AG04450 (cell line): Measurements from ENCODE around the gene LARGE1. TPM values are rescaled to one million over a fixed set of nuclear protein-coding genes. Genes with fewer than 3 reads are reported as not detected.

Experiments
- CTCF ChIA-PET: fragments of 300-600, 350-600 bp; formaldehyde crosslinking; extraction: SDS; loops from one replicate; lab custom pipeline; 2022; ENCODE audit warnings: antibody characterized with exemption, inconsistent platforms; lab: Charles Lee
- POLR2A ChIA-PET: fragments of 350-600 bp; formaldehyde crosslinking; extraction: SDS; loops from one replicate; lab custom pipeline; 2021; ENCODE audit warnings: antibody characterized with exemption, inconsistent platforms; lab: Yijun Ruan, JAX
- DNase-seq: peaks from one replicate; pipeline ENCODE4 v3.0.0-alpha.2; 2011; ENCODE audit warnings: low read depth, low spot score
- H3K27ac ChIP-seq: one replicate; pipeline ENCODE4 v1.5.1; 2012; ENCODE audit warnings: low read depth, low read length, control low read depth
- H3K27me3 ChIP-seq: one replicate; pipeline ENCODE4 v1.6.0; 2012; ENCODE audit warnings: low read length; ENCODE audit not compliant: control insufficient read depth, insufficient read depth
- H3K4me3 ChIP-seq: 2 replicates; pipeline ENCODE4 v1.5.1; 2011; ENCODE audit warnings: mild to moderate bottlenecking, low read depth, low read length, control low read depth
- H3K9me3 ChIP-seq: 2 replicates; pipeline ENCODE4 v1.5.1; 2012; ENCODE audit warnings: low read length; ENCODE audit not compliant: control insufficient read depth, insufficient read depth
- CTCF ChIP-seq: IDR thresholded peaks from 2 replicates; pipeline ENCODE4 v1.5.1; 2011; ENCODE audit warnings: low read depth, low read length, control low read depth, inconsistent platforms
- polyA plus RNA-seq: library from polyadenylated mRNA; depleted of rRNA; stranded (reverse); fragments of >200 nt; gene quantifications from 2 replicates; pipeline ENCODE4 v1.2.3, GENCODE V29; 2011

LARGE1 gene
- polyA plus RNA-seq, 1 experiment = 8.4 TPM

GRCh38 chr22:33329398-33329797 lies 590.9 kb downstream of the LARGE1 start:
- POLR2A ChIA-PET = no interaction called here
- CTCF ChIA-PET = interaction anchor here (1.2 kb wide), 1 partner anchor 28 kb away, joined by 6 read pairs; no protein-coding TSS in a partner anchor
- no peak for DNase-seq
- Histone ChIP-seq H3K27ac (no peak overlapping the region), H3K9me3 (peaks cover 3% of the 10 kb centered on the region; the same call in 1 of the 2 replicates), H3K27me3 (no peaks in the 10 kb centered on the region), H3K4me3 (no peak overlapping the region)
- TF ChIP-seq CTCF = no peak

GRCh38 chr22:33328789-33329296 lies 591.4 kb downstream of the LARGE1 start:
- Histone ChIP-seq H3K27ac (no peak overlapping the region), H3K27me3 (no peaks in the 10 kb centered on the region), H3K9me3 (peaks cover 3% of the 10 kb centered on the region; the same call in 1 of the 2 replicates), H3K4me3 (no peak overlapping the region)
- POLR2A ChIA-PET = no interaction called here
- CTCF ChIA-PET = interaction anchor here (1.2 kb wide), 1 partner anchor 27 kb away, joined by 6 read pairs; no protein-coding TSS in a partner anchor
- peak; percentile 27 for DNase-seq
- no peak for TF ChIP-seq CTCF

- POLR2A ChIA-PET = interaction anchor here (0.6 kb wide), 1 partner anchor 437 kb away, joined by 3 read pairs; no protein-coding TSS in a partner anchor
- Histone ChIP-seq H3K27me3 (no peaks in the 10 kb centered on the region), H3K9me3 (peaks cover 3% of the 10 kb centered on the region; the same call in 1 of the 2 replicates), H3K27ac (no peak overlapping the region), H3K4me3 (no peak overlapping the region)
- CTCF ChIA-PET = interaction anchor here (1.7 kb wide), 1 partner anchor 26 kb away, joined by 3 read pairs; no protein-coding TSS in a partner anchor
- TF ChIP-seq CTCF = no peak
- DNase-seq = no peak
Measured at GRCh38 chr22:33327348-33327860, 592.9 kb downstream of the LARGE1 start.

GRCh38 chr22:33326540-33327295 lies 593.6 kb downstream of the LARGE1 start:
- DNase-seq = peak; percentile 6
- Histone ChIP-seq H3K27ac (peak overlapping the region; percentile 3), H3K27me3 (no peaks in the 10 kb centered on the region), H3K4me3 (no peak overlapping the region), H3K9me3 (peaks cover 3% of the 10 kb centered on the region; the same call in 1 of the 2 replicates)
- CTCF ChIA-PET = interaction anchor here (0.8 to 1.7 kb wide), 2 partner anchors 25 to 192 kb away, joined by 3 read pairs; no protein-coding TSS in a partner anchor
- TF ChIP-seq CTCF = no peak
- POLR2A ChIA-PET = no interaction called here
